SK-N-SH (cell line): Measurements from ENCODE around the gene SNAP91. TPM values are rescaled to one million over a fixed set of nuclear protein-coding genes. Genes with fewer than 3 reads are reported as not detected.
"Not testable (repeated sequence)": the region's sequence is repeated elsewhere in the genome, so short reads cannot be mapped to it uniquely, and the experiment has no call there.

Experiments
- CTCF ChIA-PET: fragments of 300-600, 350-600 bp; formaldehyde crosslinking; extraction: SDS; loops from one replicate; lab custom pipeline; 2021; lab: Yijun Ruan, JAX
- POLR2A ChIA-PET: fragments of 350-600 bp; sonication (Branson Sonifier 250); formaldehyde crosslinking; extraction: SDS; loops from one replicate; lab custom pipeline; 2020; ENCODE audit warnings: antibody characterized with exemption, inconsistent platforms; lab: Yijun Ruan, JAX
- DNase-seq: peaks from one replicate; pipeline ENCODE4 v3.0.0; 2012
- H2AFZ ChIP-seq: fragments of 200-600 bp; sonication (generic); 2 replicates; pipeline ENCODE4 v1.8.1; 2016; ENCODE audit warnings: antibody characterized with exemption, mild to moderate bottlenecking, low read depth
- H3F3A ChIP-seq: fragments of 200-600 bp; sonication (generic); replicated peaks from 2 replicates; pipeline ENCODE3; 2016; ENCODE audit warnings: antibody characterized with exemption, mild to moderate bottlenecking; ENCODE audit not compliant: insufficient read depth
- H3K27ac ChIP-seq, 2 experiments: fragments of 200-500 bp in 1 of 2; fragments of 200-600 bp in 1 of 2; sonication (Bioruptor generic) in 1 of 2; sonication (generic), shearing (Covaris generic) in 1 of 2; 2 replicates each; pipeline versions ENCODE4 v1.5.1 to v1.6.1; 2014 to 2016; ENCODE audit warnings: low read depth in 2 of 2, inconsistent platforms in 1 of 2, low read length in 1 of 2, mild to moderate bottlenecking in 1 of 2, mixed read lengths in 1 of 2
- H3K27me3 ChIP-seq: fragments of 200-600 bp; sonication (generic), shearing (Covaris generic); 2 replicates; pipeline ENCODE4 v1.6.1; 2016; ENCODE audit warnings: mixed run types; ENCODE audit not compliant: insufficient read depth
- H3K36me3 ChIP-seq, 2 experiments: fragments of 200-500 bp in 1 of 2; fragments of 200-600 bp in 1 of 2; sonication (Bioruptor generic) in 1 of 2; sonication (generic) in 1 of 2; replicated peaks in 1 of 2; 2 replicates each; pipeline versions ENCODE3 to v1.5.1; 2014 to 2016; ENCODE audit warnings: low read length in 1 of 2, mild to moderate bottlenecking in 1 of 2; ENCODE audit not compliant: insufficient read depth in 2 of 2, control insufficient read depth in 1 of 2
- H3K4me1 ChIP-seq, 2 experiments: fragments of 200-500 bp in 1 of 2; fragments of 200-600 bp in 1 of 2; sonication (Bioruptor generic) in 1 of 2; sonication (generic), shearing (Covaris generic) in 1 of 2; 2 replicates each; pipeline versions ENCODE4 v1.5.1 to v1.6.1; 2014 to 2016; ENCODE audit warnings: low read depth in 1 of 2, low read length in 1 of 2, mixed run types in 1 of 2; ENCODE audit not compliant: insufficient read depth in 2 of 2, control insufficient read depth in 1 of 2
- H3K4me2 ChIP-seq: fragments of 200-600 bp; sonication (generic), shearing (Covaris generic); 2 replicates; pipeline ENCODE4 v1.6.1; 2017; ENCODE audit warnings: mixed run types
- H3K4me3 ChIP-seq, 2 experiments: fragments of 200-500 bp in 1 of 2; fragments of 200-600 bp in 1 of 2; sonication (Bioruptor generic) in 1 of 2; sonication (generic), shearing (Covaris generic) in 1 of 2; 2 replicates each; pipeline versions ENCODE4 v1.5.1 to v1.8.1; 2014 to 2016; ENCODE audit warnings: low read depth in 2 of 2, inconsistent platforms in 1 of 2, low read length in 1 of 2, mild to moderate bottlenecking in 1 of 2, mixed read lengths in 1 of 2, moderate library complexity in 1 of 2
- H3K79me2 ChIP-seq: fragments of 200-600 bp; sonication (generic); 2 replicates; pipeline ENCODE4 v1.8.1; 2017; ENCODE audit warnings: mild to moderate bottlenecking; ENCODE audit not compliant: insufficient read depth
- H3K9ac ChIP-seq: fragments of 200-600 bp; sonication (generic); 2 replicates; pipeline ENCODE4 v1.6.1; 2017; ENCODE audit warnings: mixed run types
- H3K9me2 ChIP-seq: fragments of 200-600 bp; sonication (generic); 2 replicates; pipeline ENCODE4 v1.6.1; 2017; ENCODE audit warnings: mixed run types
- H3K9me3 ChIP-seq: fragments of 200-600 bp; sonication (generic); 2 replicates; pipeline ENCODE4 v1.6.1; 2017; ENCODE audit warnings: mixed run types, mild to moderate bottlenecking, moderate library complexity
- H4K20me1 ChIP-seq: fragments of 200-600 bp; sonication (generic); 2 replicates; pipeline ENCODE4 v1.6.1; 2017; ENCODE audit warnings: mild to moderate bottlenecking, mixed run types; ENCODE audit not compliant: insufficient read depth
- CHD2 ChIP-seq: fragments of 150-350 bp; IDR thresholded peaks from 2 replicates; pipeline ENCODE4 v1.6.1; 2018; ENCODE audit warnings: low read length; ENCODE audit not compliant: partially characterized antibody
- CTCF ChIP-seq: fragments of 200-600 bp; sonication (generic); IDR thresholded peaks from 2 replicates; pipeline ENCODE4 v1.6.1; 2017; ENCODE audit warnings: antibody characterized with exemption, mild to moderate bottlenecking, moderate library complexity
- EP300 ChIP-seq, 2 experiments: IDR thresholded peaks; 2 replicates each; pipeline versions ENCODE4 v1.4.0 to v1.6.1; 2012; ENCODE audit warnings: borderline replicate concordance in 1 of 2, low read depth in 1 of 2, low read length in 1 of 2
- FOSL2 ChIP-seq: IDR thresholded peaks from 2 replicates; pipeline ENCODE4 v1.4.0; 2012; ENCODE audit warnings: low read depth, mild to moderate bottlenecking, moderate library complexity, borderline replicate concordance
- FOXJ3 ChIP-seq: sonication (generic); formaldehyde crosslinking; IDR thresholded peaks from 2 replicates; pipeline ENCODE4 v1.5.1; 2020; ENCODE audit warnings: mild to moderate bottlenecking, missing genetic modification reagents
- FOXM1 ChIP-seq: IDR thresholded peaks from 2 replicates; pipeline ENCODE4 v1.4.0; 2012; ENCODE audit warnings: low read depth, mild to moderate bottlenecking
- GABPA ChIP-seq: IDR thresholded peaks from 2 replicates; pipeline ENCODE4 v1.4.0; 2012; ENCODE audit warnings: low read depth, mild to moderate bottlenecking
- GATA2 ChIP-seq: sonication (generic); formaldehyde crosslinking; IDR thresholded peaks from 2 replicates; pipeline ENCODE4 v1.5.0; 2020; ENCODE audit warnings: mild to moderate bottlenecking, missing genetic modification reagents
- JUND ChIP-seq: IDR thresholded peaks from 2 replicates; pipeline ENCODE4 v1.4.0; 2012
- MAX ChIP-seq: IDR thresholded peaks from 2 replicates; pipeline ENCODE4 v1.4.0; 2012; ENCODE audit warnings: low read depth
- NFIC ChIP-seq: IDR thresholded peaks from 2 replicates; pipeline ENCODE4 v1.4.0; 2012; ENCODE audit warnings: borderline replicate concordance
- NRF1 ChIP-seq: IDR thresholded peaks from 2 replicates; pipeline ENCODE4 v1.6.1; 2012; ENCODE audit warnings: low read depth, mild to moderate bottlenecking, low read length
- PBX3 ChIP-seq: IDR thresholded peaks from 2 replicates; pipeline ENCODE4; 2012
- RCOR1 ChIP-seq: fragments of 150-350 bp; IDR thresholded peaks from 2 replicates; pipeline ENCODE4 v1.6.1; 2017; ENCODE audit warnings: antibody characterized with exemption, low read length
- RXRA ChIP-seq: IDR thresholded peaks from 2 replicates; pipeline ENCODE4 v1.4.0; 2012; ENCODE audit warnings: low read depth, mild to moderate bottlenecking, borderline replicate concordance
- SIN3A ChIP-seq: IDR thresholded peaks from 2 replicates; pipeline ENCODE4 v1.6.1; 2012; ENCODE audit warnings: low read depth, mild to moderate bottlenecking, low read length, moderate library complexity, borderline replicate concordance
- TCF12 ChIP-seq: IDR thresholded peaks from 2 replicates; pipeline ENCODE4 v1.4.0; 2012
- TEAD4 ChIP-seq: IDR thresholded peaks from 2 replicates; pipeline ENCODE4 v1.4.0; 2012; ENCODE audit warnings: mild to moderate bottlenecking, borderline replicate concordance; ENCODE audit not compliant: insufficient read depth
- USF1 ChIP-seq: IDR thresholded peaks from 2 replicates; pipeline ENCODE4 v1.4.0; 2012; ENCODE audit warnings: low read depth, borderline replicate concordance
- YY1 ChIP-seq: IDR thresholded peaks from 2 replicates; pipeline ENCODE4 v1.4.0; 2012; ENCODE audit warnings: low read depth, mild to moderate bottlenecking
- ZBTB33 ChIP-seq: IDR thresholded peaks from 2 replicates; pipeline ENCODE4 v1.4.0; 2012; ENCODE audit warnings: low read depth, borderline replicate concordance
- WGBS: methylation state at CpG from one replicate; pipeline ENCODE4 v1.1.6; 2017; ENCODE audit warnings: low lambda C conversion rate; 5-methylcytosine and 5-hydroxymethylcytosine counted together
- polyA plus RNA-seq, 3 experiments: library from polyadenylated mRNA; depleted of rRNA; stranded (reverse); fragments of >200 nt; gene quantifications; 2 replicates each; pipeline ENCODE4 v1.2.3, GENCODE V29; 2012

SNAP91 gene
- polyA plus RNA-seq, 1 of the 3 experiments (the other 2 are of a cell fraction) = 0.64 TPM

GRCh38 chr6:83633609-83634008 is 75.3 kb downstream of the SNAP91 start (continued):
- TF ChIP-seq RCOR1 = no peak

GRCh38 chr6:83633149-83633548 is 75.8 kb downstream of the SNAP91 start:
- Histone ChIP-seq H3K27me3 (no peaks in the 10 kb centered on the region), H3K9ac (no peak overlapping the region), H2AFZ (no peak overlapping the region), H3K4me1 (no peaks in the 10 kb centered on the region; a peak in 1 of 4 replicates), H3K36me3 (no peaks in the 10 kb centered on the region), H3K4me3 (no peak overlapping the region), H3K79me2 (no peaks in the 10 kb centered on the region), H3F3A (no peaks in the 10 kb centered on the region), H3K9me2 (no peaks in the 10 kb centered on the region), H3K27ac (no peak overlapping the region), H4K20me1 (no peaks in the 10 kb centered on the region), H3K4me2 (no peak overlapping the region), H3K9me3 (no peaks in the 10 kb centered on the region)
- no peak for TF ChIP-seq NRF1
- no peak for TF ChIP-seq TEAD4
- TF ChIP-seq CTCF = no peak
- no peak for TF ChIP-seq JUND
- TF ChIP-seq NFIC = no peak
- no peak for TF ChIP-seq PBX3
- no peak for TF ChIP-seq YY1
- TF ChIP-seq FOXM1 = no peak
- no peak for TF ChIP-seq ZBTB33
- no peak for TF ChIP-seq GATA2 (CRISPR knock-in tag)
- TF ChIP-seq MAX = no peak
- no peak for TF ChIP-seq FOXJ3 (CRISPR knock-in tag)
- no peak for TF ChIP-seq EP300 (IDR thresholded peaks at IDR 0.05; ENCODE audit: borderline replicate concordance in 1 of 2, low read depth in 1 of 2, low read length in 1 of 2)
- TF ChIP-seq USF1 = no peak
- TF ChIP-seq CHD2 = no peak
- TF ChIP-seq TCF12 = no peak
- no peak for TF ChIP-seq FOSL2
- TF ChIP-seq GABPA = no peak
- no peak for TF ChIP-seq RXRA
- no peak for TF ChIP-seq SIN3A
- POLR2A ChIA-PET = no interaction called here
- WGBS = 49% methylated on average over 2 of the region's 2 CpGs
- no peak for DNase-seq
- CTCF ChIA-PET = no interaction called here

- H3K79me2 ChIP-seq, H3K4me1 ChIP-seq, CTCF ChIA-PET, H3K9me3 ChIP-seq, DNase-seq, H3K27ac ChIP-seq, H3K9ac ChIP-seq, H3K9me2 ChIP-seq, H3F3A ChIP-seq, H3K36me3 ChIP-seq, H2AFZ ChIP-seq, H3K4me2 ChIP-seq, H3K27me3 ChIP-seq, POLR2A ChIA-PET, H3K4me3 ChIP-seq, H4K20me1 ChIP-seq: not testable (repeated sequence)
- 65% methylated on average over 4 of the region's 4 CpGs for WGBS
Measured at GRCh38 chr6:83629908-83630307, 79.0 kb downstream of the SNAP91 start.
